HEK293 (cell line): ENCODE data around the gene FUT9.

ENCODE experiments used
- CTCF ChIA-PET: fragments of 350-600 bp; formaldehyde crosslinking; extraction: SDS; loops from one replicate; lab custom pipeline; 2021; ENCODE audit warnings: antibody characterized with exemption; lab: Yijun Ruan, JAX
- POLR2A ChIA-PET: fragments of 300-600 bp; formaldehyde crosslinking; extraction: SDS; loops from one replicate; lab custom pipeline; 2020; ENCODE audit warnings: antibody characterized with exemption, inconsistent platforms; lab: Yijun Ruan, JAX
- H3K27ac ChIP-seq: fragments of 200-500 bp; sonication (Bioruptor generic); 2 replicates; pipeline ENCODE4 v1.5.1; 2014; ENCODE audit warnings: low read depth, low read length, control low read depth, inconsistent platforms; ENCODE audit errors: extremely low read depth
- H3K36me3 ChIP-seq, 2 experiments: fragments of 200-500 bp in 1 of 2; sonication (Bioruptor generic) in 1 of 2; 1 replicate in 1 of 2; 2 replicates in 1 of 2; pipeline ENCODE4 v1.5.1; 2014 to 2017; ENCODE audit warnings: inconsistent platforms in 2 of 2, low read length in 2 of 2; ENCODE audit not compliant: control insufficient read depth in 2 of 2, insufficient read depth in 1 of 2
- H3K4me1 ChIP-seq: fragments of 200-500 bp; sonication (Bioruptor generic); 2 replicates; pipeline ENCODE4 v1.5.1; 2014; ENCODE audit warnings: mild to moderate bottlenecking, low read length, inconsistent platforms; ENCODE audit not compliant: control insufficient read depth, insufficient read depth
- H3K4me3 ChIP-seq: 2 replicates; pipeline ENCODE4 v1.5.1; 2011; ENCODE audit warnings: low read depth, mild to moderate bottlenecking, control low read depth, low read length, moderate library complexity
- H3K9me3 ChIP-seq: fragments of 200-500 bp; sonication (Bioruptor generic); 2 replicates; pipeline ENCODE4 v1.5.1; 2014; ENCODE audit warnings: low read depth, low read length, inconsistent platforms; ENCODE audit not compliant: control insufficient read depth, insufficient read depth
- HOXA7 ChIP-seq: sonication (generic); formaldehyde crosslinking; IDR thresholded peaks from 2 replicates; pipeline ENCODE4 v1.8.1; 2022; ENCODE audit warnings: missing genetic modification reagents, borderline replicate concordance
- KLF8 ChIP-seq: fragments of 450-650 bp; formaldehyde crosslinking; IDR thresholded peaks from 2 replicates; pipeline ENCODE4 v1.5.1; 2016; ENCODE audit warnings: missing biosample characterization, missing genetic modification characterization
- PRDM1 ChIP-seq: fragments of 450-650 bp; formaldehyde crosslinking; IDR thresholded peaks from 2 replicates; pipeline ENCODE4; 2016; ENCODE audit warnings: missing biosample characterization, missing genetic modification characterization
- SCRT2 ChIP-seq: fragments of 450-650 bp; formaldehyde crosslinking; IDR thresholded peaks from 2 replicates; pipeline ENCODE4 v1.5.1; 2016; ENCODE audit warnings: missing biosample characterization, missing genetic modification characterization
- SP2 ChIP-seq: fragments of 450-650 bp; formaldehyde crosslinking; IDR thresholded peaks from 2 replicates; pipeline ENCODE4 v1.5.1; 2016; ENCODE audit warnings: missing biosample characterization, missing genetic modification characterization
- TCF7L2 ChIP-seq: IDR thresholded peaks from 2 replicates; pipeline ENCODE4 v1.6.1; 2011; ENCODE audit warnings: low read depth, mild to moderate bottlenecking, inconsistent platforms, low read length, moderate library complexity, borderline replicate concordance
- ZBTB1 ChIP-seq: fragments of 450-650 bp; formaldehyde crosslinking; IDR thresholded peaks from 2 replicates; pipeline ENCODE4 v1.5.1; 2016; ENCODE audit warnings: missing biosample characterization, missing genetic modification characterization
- ZFP37 ChIP-seq: fragments of 450-650 bp; formaldehyde crosslinking; IDR thresholded peaks from 2 replicates; pipeline ENCODE4 v1.5.1; 2016; ENCODE audit warnings: missing biosample characterization, missing genetic modification characterization
- ZNF2 ChIP-seq: fragments of 450-650 bp; formaldehyde crosslinking; IDR thresholded peaks from 2 replicates; pipeline ENCODE4 v1.5.1; 2016; ENCODE audit warnings: missing biosample characterization, missing genetic modification characterization
- ZNF211 ChIP-seq: fragments of 450-650 bp; formaldehyde crosslinking; IDR thresholded peaks from 2 replicates; pipeline ENCODE4 v1.5.1; 2016; ENCODE audit warnings: low read depth, missing biosample characterization, missing genetic modification characterization
- ZNF214 ChIP-seq: fragments of 450-650 bp; formaldehyde crosslinking; IDR thresholded peaks from 2 replicates; pipeline ENCODE4 v1.5.1; 2017; ENCODE audit warnings: missing biosample characterization, mild to moderate bottlenecking, missing genetic modification characterization, borderline replicate concordance
- ZNF221 ChIP-seq: fragments of 450-650 bp; formaldehyde crosslinking; IDR thresholded peaks from 2 replicates; pipeline ENCODE4 v1.5.1; 2017; ENCODE audit warnings: missing biosample characterization, missing genetic modification characterization, borderline replicate concordance
- ZNF311 ChIP-seq: fragments of 450-650 bp; formaldehyde crosslinking; IDR thresholded peaks from 2 replicates; pipeline ENCODE4 v1.5.1; 2017; ENCODE audit warnings: missing biosample characterization, missing genetic modification characterization, borderline replicate concordance
- ZNF354C ChIP-seq: fragments of 450-650 bp; formaldehyde crosslinking; IDR thresholded peaks from 2 replicates; pipeline ENCODE4 v1.5.1; 2016; ENCODE audit warnings: missing biosample characterization, missing genetic modification characterization, low read depth, borderline replicate concordance
- ZNF404 ChIP-seq: fragments of 450-650 bp; formaldehyde crosslinking; IDR thresholded peaks from 2 replicates; pipeline ENCODE4 v1.5.1; 2017; ENCODE audit warnings: missing biosample characterization, missing genetic modification characterization
- ZNF426 ChIP-seq: fragments of 450-650 bp; formaldehyde crosslinking; IDR thresholded peaks from 2 replicates; pipeline ENCODE4 v1.5.1; 2017; ENCODE audit warnings: missing biosample characterization, missing genetic modification characterization, mild to moderate bottlenecking, inconsistent platforms, moderate library complexity
- ZNF621 ChIP-seq: fragments of 450-650 bp; formaldehyde crosslinking; IDR thresholded peaks from 2 replicates; pipeline ENCODE4 v1.5.1; 2017; ENCODE audit warnings: missing biosample characterization, missing genetic modification characterization
- ZNF624 ChIP-seq: fragments of 450-650 bp; formaldehyde crosslinking; IDR thresholded peaks from 2 replicates; pipeline ENCODE4 v1.5.1; 2017; ENCODE audit warnings: missing biosample characterization, missing genetic modification characterization
- ZNF747 ChIP-seq: fragments of 450-650 bp; formaldehyde crosslinking; IDR thresholded peaks from 2 replicates; pipeline ENCODE4 v1.5.1; 2016; ENCODE audit warnings: missing biosample characterization, missing genetic modification characterization
- ZNF785 ChIP-seq: fragments of 450-650 bp; formaldehyde crosslinking; IDR thresholded peaks from 2 replicates; pipeline ENCODE4 v1.5.1; 2016; ENCODE audit warnings: missing biosample characterization, missing genetic modification characterization
- ZNF830 ChIP-seq: fragments of 450-650 bp; IDR thresholded peaks from 2 replicates; pipeline ENCODE4 v1.5.0; 2018; ENCODE audit warnings: missing biosample characterization, missing genetic modification characterization, low read depth, mild to moderate bottlenecking, moderate library complexity
- TF ChIP-seq, protein P1 (sequence below): fragments of 450-650 bp; formaldehyde crosslinking; IDR thresholded peaks from 2 replicates; pipeline ENCODE4 v1.5.1; 2016; ENCODE audit warnings: missing biosample characterization, missing genetic modification characterization
- TF ChIP-seq, protein P2 (sequence below): fragments of 450-650 bp; formaldehyde crosslinking; IDR thresholded peaks from 2 replicates; pipeline ENCODE4 v1.5.1; 2016; ENCODE audit warnings: missing biosample characterization, missing genetic modification characterization
- TF ChIP-seq, protein P3 (sequence below): fragments of 450-650 bp; formaldehyde crosslinking; IDR thresholded peaks from 2 replicates; pipeline ENCODE4 v1.5.1; 2016; ENCODE audit warnings: missing biosample characterization, missing genetic modification characterization

FUT9 gene

DNA sequence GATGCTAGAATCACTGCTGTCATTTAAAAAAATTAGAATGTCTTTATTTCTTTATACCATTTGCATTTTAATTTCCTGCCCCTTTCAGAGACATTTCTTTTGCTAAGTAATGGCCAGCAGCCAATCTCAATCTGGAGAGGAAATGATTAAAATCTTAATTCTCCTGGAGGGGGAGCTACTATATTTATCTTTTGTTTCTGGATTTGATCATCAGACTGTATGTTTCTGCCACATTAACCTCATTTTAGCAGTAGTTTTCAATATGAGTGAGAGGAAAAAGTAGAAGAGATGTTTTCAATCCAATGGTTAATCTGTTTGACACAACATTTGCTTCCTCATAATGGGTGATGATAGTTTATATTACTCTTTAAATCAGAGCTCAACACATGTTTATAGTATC lies 138.0 kb downstream of the FUT9 start:
- H3K4me3 ChIP-seq, result no peak overlapping the region
- H3K4me1 ChIP-seq, result no peaks in the 10 kb centered on the region
- H3K27ac ChIP-seq, result no peak overlapping the region
- no peaks in the 10 kb centered on the region for H3K9me3 ChIP-seq
- no peaks in the 10 kb centered on the region for H3K36me3 ChIP-seq
- ChIA-PET POLR2A (no interaction called here), CTCF (interaction anchor here (0.6 kb wide), 2 partner anchors 13 to 1262 kb away, joined by 3 read pairs; no protein-coding TSS in a partner anchor)
- TF ChIP-seq ZNF785 (no peak), ZNF624 (tag by site-specific recombination) (no peak), ZBTB1 (tag by site-specific recombination) (no peak), TCF7L2 (no peak), SCRT2 (tag by site-specific recombination) (no peak), ZNF211 (tag by site-specific recombination) (no peak), ZNF404 (tag by site-specific recombination) (no peak)
- TF ChIP-seq, protein P1, sequence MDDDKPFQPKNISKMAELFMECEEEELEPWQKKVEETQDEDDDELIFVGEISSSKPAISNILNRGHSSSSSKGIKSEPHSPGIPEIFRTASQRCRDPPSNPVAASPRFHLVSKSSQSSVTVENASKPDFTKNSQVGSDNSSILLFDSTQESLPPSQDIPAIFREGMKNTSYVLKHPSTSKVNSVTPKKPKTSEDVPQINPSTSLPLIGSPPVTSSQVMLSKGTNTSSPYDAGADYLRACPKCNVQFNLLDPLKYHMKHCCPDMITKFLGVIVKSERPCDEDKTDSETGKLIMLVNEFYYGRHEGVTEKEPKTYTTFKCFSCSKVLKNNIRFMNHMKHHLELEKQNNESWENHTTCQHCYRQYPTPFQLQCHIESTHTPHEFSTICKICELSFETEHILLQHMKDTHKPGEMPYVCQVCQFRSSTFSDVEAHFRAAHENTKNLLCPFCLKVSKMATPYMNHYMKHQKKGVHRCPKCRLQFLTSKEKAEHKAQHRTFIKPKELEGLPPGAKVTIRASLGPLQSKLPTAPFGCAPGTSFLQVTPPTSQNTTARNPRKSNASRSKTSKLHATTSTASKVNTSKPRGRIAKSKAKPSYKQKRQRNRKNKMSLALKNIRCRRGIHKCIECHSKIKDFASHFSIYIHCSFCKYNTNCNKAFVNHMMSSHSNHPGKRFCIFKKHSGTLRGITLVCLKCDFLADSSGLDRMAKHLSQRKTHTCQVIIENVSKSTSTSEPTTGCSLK, result no peak

DNA sequence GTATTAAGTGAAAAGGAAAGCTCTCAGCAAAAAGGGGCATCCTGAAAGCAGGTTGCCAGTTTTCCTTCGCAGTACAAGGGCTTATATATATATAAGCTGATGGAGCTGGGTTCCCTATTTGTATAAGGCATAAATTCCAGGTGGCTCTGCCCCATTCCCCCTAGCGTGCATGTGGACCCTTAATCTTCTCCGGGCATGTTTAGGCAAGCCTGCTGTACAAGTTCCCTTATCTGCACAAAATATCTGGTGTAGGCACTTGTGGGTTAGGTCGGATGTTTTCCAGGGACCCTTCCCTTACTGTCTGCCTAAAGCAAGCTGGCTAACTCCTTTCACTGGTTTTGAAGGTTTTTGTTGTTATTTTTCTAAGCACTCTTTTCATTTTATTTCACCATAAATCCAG lies 140.7 kb downstream of the FUT9 start:
- Histone ChIP-seq H3K4me3 (no peak overlapping the region), H3K9me3 (no peaks in the 10 kb centered on the region), H3K4me1 (no peaks in the 10 kb centered on the region), H3K36me3 (no peaks in the 10 kb centered on the region), H3K27ac (no peak overlapping the region)
- TF ChIP-seq PRDM1 (tag by site-specific recombination) (no peak), ZNF2 (tag by site-specific recombination) (no peak), ZNF214 (tag by site-specific recombination) (no peak), ZNF354C (no peak), SP2 (tag by site-specific recombination) (no peak), ZNF311 (no peak), ZNF830 (tag by site-specific recombination) (no peak), ZNF221 (no peak), KLF8 (tag by site-specific recombination) (no peak), HOXA7 (CRISPR knock-in tag) (no peak), ZNF426 (tag by site-specific recombination) (no peak), ZNF747 (tag by site-specific recombination) (no peak), ZNF621 (tag by site-specific recombination) (no peak), ZFP37 (tag by site-specific recombination) (no peak)
- TF ChIP-seq, protein P2, sequence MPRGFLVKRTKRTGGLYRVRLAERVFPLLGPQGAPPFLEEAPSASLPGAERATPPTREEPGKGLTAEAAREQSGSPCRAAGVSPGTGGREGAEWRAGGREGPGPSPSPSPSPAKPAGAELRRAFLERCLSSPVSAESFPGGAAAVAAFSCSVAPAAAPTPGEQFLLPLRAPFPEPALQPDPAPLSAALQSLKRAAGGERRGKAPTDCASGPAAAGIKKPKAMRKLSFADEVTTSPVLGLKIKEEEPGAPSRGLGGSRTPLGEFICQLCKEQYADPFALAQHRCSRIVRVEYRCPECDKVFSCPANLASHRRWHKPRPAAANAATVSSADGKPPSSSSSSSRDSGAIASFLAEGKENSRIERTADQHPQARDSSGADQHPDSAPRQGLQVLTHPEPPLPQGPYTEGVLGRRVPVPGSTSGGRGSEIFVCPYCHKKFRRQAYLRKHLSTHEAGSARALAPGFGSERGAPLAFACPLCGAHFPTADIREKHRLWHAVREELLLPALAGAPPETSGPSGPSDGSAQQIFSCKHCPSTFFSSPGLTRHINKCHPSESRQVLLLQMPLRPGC (tag by site-specific recombination), result no peak
- TF ChIP-seq, protein P1, result no peak
- TF ChIP-seq, protein P3, sequence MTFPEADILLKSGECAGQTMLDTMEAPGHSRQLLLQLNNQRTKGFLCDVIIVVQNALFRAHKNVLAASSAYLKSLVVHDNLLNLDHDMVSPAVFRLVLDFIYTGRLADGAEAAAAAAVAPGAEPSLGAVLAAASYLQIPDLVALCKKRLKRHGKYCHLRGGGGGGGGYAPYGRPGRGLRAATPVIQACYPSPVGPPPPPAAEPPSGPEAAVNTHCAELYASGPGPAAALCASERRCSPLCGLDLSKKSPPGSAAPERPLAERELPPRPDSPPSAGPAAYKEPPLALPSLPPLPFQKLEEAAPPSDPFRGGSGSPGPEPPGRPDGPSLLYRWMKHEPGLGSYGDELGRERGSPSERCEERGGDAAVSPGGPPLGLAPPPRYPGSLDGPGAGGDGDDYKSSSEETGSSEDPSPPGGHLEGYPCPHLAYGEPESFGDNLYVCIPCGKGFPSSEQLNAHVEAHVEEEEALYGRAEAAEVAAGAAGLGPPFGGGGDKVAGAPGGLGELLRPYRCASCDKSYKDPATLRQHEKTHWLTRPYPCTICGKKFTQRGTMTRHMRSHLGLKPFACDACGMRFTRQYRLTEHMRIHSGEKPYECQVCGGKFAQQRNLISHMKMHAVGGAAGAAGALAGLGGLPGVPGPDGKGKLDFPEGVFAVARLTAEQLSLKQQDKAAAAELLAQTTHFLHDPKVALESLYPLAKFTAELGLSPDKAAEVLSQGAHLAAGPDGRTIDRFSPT (tag by site-specific recombination), result no peak
- CTCF ChIA-PET, result no interaction called here
- POLR2A ChIA-PET, result no interaction called here
